Prostate gland (tissue), 2 donors: ENCODE measurements around the gene PTPRT. TPM values are rescaled to one million over a fixed set of nuclear protein-coding genes. Genes with fewer than 3 reads are reported as not detected.

Experiments used
- DNase-seq: peaks from one replicate; pipeline ENCODE4 v3.0.0-alpha.2; 2019; ENCODE audit warnings: low spot score
- H3K27ac ChIP-seq, 2 donors: fragments of 200-600 bp; sonication (generic); 2 replicates each; pipeline ENCODE4 v1.5.1; 2017 to 2019
- H3K27me3 ChIP-seq: fragments of 200-600 bp; sonication (generic); replicated peaks from 2 replicates; pipeline ENCODE4 v1.5.1; 2019; ENCODE audit not compliant: insufficient read depth
- H3K36me3 ChIP-seq, 2 donors: fragments of 200-600 bp; sonication (generic); 1 replicate in 1 of 2; 2 replicates in 1 of 2; pipeline versions ENCODE4 v1.5.1 to v1.8.1; 2017 to 2019
- H3K4me1 ChIP-seq: fragments of 200-600 bp; sonication (generic); replicated peaks from 2 replicates; pipeline ENCODE4 v1.5.1; 2019
- H3K4me3 ChIP-seq, 2 donors: fragments of 200-600 bp; sonication (generic); 2 replicates each; pipeline ENCODE4 v1.5.1; 2017 to 2019
- H3K9me3 ChIP-seq: fragments of 200-600 bp; sonication (generic); 2 replicates; pipeline ENCODE4 v1.5.1; 2017
- POLR2A ChIP-seq: fragments of 450-650 bp; IDR thresholded peaks from one replicate; pipeline ENCODE4 v1.6.1; 2016; ENCODE audit warnings: antibody characterized with exemption, mild to moderate bottlenecking
- POLR2AphosphoS5 ChIP-seq: sonication (generic); formaldehyde crosslinking; IDR thresholded peaks from one replicate; pipeline ENCODE4 v1.6.1; 2017; ENCODE audit warnings: antibody characterized with exemption
- WGBS: methylation state at CpG from one replicate; pipeline ENCODE4 v1.1.5; 2018; 5-methylcytosine and 5-hydroxymethylcytosine counted together
- intact Hi-C: fragments of 100-400 bp; cut with DNase I; formaldehyde crosslinking; loops from one replicate; pipeline ENCODE4 v1.14.2; 2022
- total RNA-seq, 2 donors: library from RNA; depleted of rRNA; stranded (reverse); fragments of >200 nt; gene quantifications; one replicate each; pipeline ENCODE4 v1.1.0, GENCODE V29; 2016
- TF ChIP-seq, protein P1 (sequence below), 4 experiments: fragments of 200-600 bp in 2 of 4; fragments of 450-650 bp in 2 of 4; sonication (generic) in 2 of 4; IDR thresholded peaks; 1 replicate in 3 of 4; 2 replicates in 1 of 4; pipeline ENCODE4 v1.5.1; 2016 to 2019; ENCODE audit warnings: antibody characterized with exemption in 4 of 4, mild to moderate bottlenecking in 2 of 4, moderate library complexity in 2 of 4

The PTPRT gene
- total RNA-seq = 1 to 10 TPM; 1.5 to 3.5 TPM

DNA sequence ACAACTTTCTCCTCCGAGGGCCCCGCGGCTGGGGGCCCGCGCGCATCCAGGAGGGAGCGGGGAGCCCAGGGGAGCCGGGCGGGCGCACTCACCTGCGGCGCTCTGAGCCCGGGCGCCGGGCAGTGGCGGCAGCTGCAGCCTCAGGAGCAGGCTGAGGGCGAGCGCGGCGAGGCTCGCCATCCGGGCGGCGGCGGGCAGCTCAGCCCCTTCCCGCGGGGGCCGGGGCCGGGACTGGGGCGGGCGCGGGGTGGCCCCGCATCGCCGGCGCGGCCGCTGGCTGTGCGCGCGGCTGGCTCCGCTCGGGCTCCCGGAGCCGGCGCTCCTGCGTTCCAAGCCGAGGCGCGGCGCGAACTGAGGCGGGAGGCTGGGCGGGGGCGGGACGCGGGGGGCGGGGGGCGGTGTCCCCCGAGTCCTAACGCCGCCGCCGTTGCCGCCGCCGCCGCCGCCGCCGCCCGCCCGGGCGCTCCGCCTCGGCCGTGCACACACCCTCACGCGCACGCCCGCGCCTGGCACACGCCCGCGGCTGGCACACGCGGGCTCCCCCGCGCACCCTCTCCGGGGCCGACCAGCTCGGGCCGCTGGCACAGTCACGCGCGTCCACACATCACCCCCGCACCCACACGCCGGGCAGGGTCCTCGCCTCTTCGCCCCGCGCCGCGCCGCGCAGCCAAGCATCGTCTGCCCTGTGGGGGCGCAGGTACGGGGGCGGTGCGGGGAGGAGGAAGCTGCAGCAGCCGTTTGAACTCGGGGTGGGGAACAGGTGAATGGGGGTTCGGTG, at the start of gene PTPRT:
Gene PTPRT, minus strand, starts transcription at position 353 of the 778 bp plus-strand sequence. Its CDS starts 173 bp downstream, at position 180.
- H3K4me3 ChIP-seq = no peak within 1 kb of the TSS
- no peak within 1 kb of the TSS for H3K27ac ChIP-seq
- no peaks in the 10 kb centered on the region for H3K36me3 ChIP-seq
- no peak for DNase-seq
- TF ChIP-seq POLR2A = no peak
- TF ChIP-seq, protein P1, sequence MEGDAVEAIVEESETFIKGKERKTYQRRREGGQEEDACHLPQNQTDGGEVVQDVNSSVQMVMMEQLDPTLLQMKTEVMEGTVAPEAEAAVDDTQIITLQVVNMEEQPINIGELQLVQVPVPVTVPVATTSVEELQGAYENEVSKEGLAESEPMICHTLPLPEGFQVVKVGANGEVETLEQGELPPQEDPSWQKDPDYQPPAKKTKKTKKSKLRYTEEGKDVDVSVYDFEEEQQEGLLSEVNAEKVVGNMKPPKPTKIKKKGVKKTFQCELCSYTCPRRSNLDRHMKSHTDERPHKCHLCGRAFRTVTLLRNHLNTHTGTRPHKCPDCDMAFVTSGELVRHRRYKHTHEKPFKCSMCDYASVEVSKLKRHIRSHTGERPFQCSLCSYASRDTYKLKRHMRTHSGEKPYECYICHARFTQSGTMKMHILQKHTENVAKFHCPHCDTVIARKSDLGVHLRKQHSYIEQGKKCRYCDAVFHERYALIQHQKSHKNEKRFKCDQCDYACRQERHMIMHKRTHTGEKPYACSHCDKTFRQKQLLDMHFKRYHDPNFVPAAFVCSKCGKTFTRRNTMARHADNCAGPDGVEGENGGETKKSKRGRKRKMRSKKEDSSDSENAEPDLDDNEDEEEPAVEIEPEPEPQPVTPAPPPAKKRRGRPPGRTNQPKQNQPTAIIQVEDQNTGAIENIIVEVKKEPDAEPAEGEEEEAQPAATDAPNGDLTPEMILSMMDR (IDR thresholded peaks at IDR 0.05) = no peak
- no peak for TF ChIP-seq POLR2AphosphoS5
- H3K4me1 ChIP-seq = no peaks in the 10 kb centered on the region
- H3K9me3 ChIP-seq = no peaks in the 10 kb centered on the region
- 1% methylated on average over 39 of the region's 115 CpGs for WGBS
- intact Hi-C loops = loop anchor here (5.0 kb wide), 2 partner anchors 987 to 1452 kb away; no protein-coding TSS in a partner anchor
- peaks cover 24% of the 10 kb centered on the region for H3K27me3 ChIP-seq

DNA sequence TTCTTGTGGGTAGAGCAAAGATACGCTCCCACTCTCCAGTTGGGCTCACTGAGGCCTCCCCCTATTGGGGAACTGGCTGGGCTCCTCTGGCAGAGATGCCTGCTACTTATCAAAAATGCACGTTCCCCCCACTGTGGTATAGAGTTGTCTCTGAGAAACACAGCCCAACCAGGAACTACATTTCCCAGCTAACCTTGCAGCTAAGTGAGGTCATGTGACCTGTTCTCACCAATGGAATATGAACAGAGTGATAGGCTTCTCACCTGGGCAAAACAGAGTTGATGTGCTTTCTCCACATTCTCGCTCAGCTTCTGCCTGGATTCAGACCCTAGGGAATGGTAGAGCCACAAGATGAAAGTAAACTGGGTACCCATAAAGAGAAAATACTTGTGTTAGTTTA, 49.1 kb upstream of the PTPRT start:
- WGBS = 74% methylated on average over 3 of the region's 3 CpGs
- intact Hi-C loops = no loop called here

DNA sequence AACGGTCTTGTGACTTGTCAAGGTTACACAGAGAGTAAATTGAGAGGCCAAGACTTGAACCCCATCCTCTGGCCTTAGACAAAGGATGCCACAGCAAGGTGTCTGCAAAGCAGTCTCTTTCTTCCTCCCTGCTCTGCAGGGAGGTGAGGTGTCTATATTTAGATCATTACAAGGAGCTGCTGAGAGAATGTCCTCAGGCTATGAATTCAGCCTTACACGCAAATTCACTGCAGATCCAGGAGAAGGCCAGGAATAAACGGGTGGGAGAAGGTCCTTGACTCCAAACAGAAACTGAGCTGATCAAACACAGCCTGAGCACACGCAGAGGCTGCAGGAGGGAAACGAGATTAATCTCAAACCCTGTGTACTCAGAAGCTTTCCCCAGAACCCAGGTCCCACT, 48.6 kb upstream of the PTPRT start:
- Histone ChIP-seq H3K27me3 (no peaks in the 10 kb centered on the region), H3K27ac (no peak overlapping the region), H3K4me3 (no peak overlapping the region), H3K4me1 (no peaks in the 10 kb centered on the region), H3K9me3 (no peaks in the 10 kb centered on the region), H3K36me3 (no peaks in the 10 kb centered on the region)
- WGBS = 36% methylated on average over 5 of the region's 5 CpGs
- TF ChIP-seq POLR2A (no peak), POLR2AphosphoS5 (no peak)
- TF ChIP-seq, protein P1 (IDR thresholded peaks at IDR 0.05) = no peak
- intact Hi-C loops = no loop called here
- DNase-seq = no peak

More for the DNA sequence above, 49.1 kb upstream of the PTPRT start:
- no peak for DNase-seq
- H3K4me3 ChIP-seq = no peak overlapping the region
- no peaks in the 10 kb centered on the region for H3K27me3 ChIP-seq
- H3K4me1 ChIP-seq = no peaks in the 10 kb centered on the region
- TF ChIP-seq, protein P1 (IDR thresholded peaks at IDR 0.05) = no peak
- TF ChIP-seq POLR2AphosphoS5 (no peak), POLR2A (no peak)
- no peaks in the 10 kb centered on the region for H3K9me3 ChIP-seq
- no peak overlapping the region for H3K27ac ChIP-seq
- no peaks in the 10 kb centered on the region for H3K36me3 ChIP-seq

DNA sequence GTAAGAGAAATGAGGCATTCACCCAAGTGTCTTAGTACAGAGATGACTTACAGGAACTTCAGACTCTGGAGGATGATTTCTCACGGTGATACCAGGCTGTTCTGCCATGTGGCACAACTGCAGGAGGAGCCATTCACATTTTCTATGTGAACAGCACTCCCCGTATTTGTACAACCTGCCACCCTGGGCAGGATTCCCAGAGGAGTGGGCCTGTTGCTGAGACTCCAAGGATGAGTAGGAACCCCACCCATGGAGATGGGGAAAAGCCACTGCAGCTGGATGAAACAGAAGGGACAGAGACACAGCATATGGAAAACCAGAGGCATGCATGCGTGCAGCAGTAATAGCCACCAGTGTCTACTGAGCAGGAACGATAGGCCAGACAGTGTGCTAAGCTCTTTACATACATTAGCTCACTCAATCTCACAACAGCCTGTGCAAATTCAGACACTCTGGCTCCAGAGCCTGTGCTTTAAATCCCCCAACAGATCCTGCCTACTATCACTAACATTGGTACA, 48.0 kb upstream of the PTPRT start:
- TF ChIP-seq POLR2A = no peak
- TF ChIP-seq, protein P1 (IDR thresholded peaks at IDR 0.05) = no peak
- no peak for TF ChIP-seq POLR2AphosphoS5
- H3K27me3 ChIP-seq = no peaks in the 10 kb centered on the region
- 71% methylated on average over 4 of the region's 4 CpGs for WGBS

DNA sequence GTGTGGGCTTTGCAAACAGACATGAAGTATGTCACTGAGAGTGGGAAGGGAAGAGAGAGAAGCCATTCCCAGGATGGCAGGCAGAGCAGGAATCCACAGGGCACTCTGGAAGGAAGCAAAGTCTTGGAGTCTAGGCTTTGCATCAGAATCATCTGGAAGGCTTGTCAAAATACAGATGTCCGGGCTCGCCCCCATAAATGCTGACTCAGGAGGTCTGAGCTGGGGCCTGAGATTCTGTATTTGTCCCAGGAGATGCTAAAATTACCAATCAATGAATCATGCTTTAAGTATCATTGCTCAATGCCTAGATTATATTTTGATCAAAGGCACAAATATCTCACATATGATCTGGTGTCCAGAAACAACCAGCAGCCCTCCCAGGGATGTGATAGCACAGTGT, 46.3 kb upstream of the PTPRT start:
- no peak for DNase-seq
- WGBS = 62% methylated on average over 2 of the region's 2 CpGs
- TF ChIP-seq, protein P1 (IDR thresholded peaks at IDR 0.05) = no peak
- no peak for TF ChIP-seq POLR2A
- no peak for TF ChIP-seq POLR2AphosphoS5
- H3K36me3 ChIP-seq = no peaks in the 10 kb centered on the region
- H3K4me3 ChIP-seq = no peak overlapping the region
- H3K27ac ChIP-seq = no peak overlapping the region
- no peaks in the 10 kb centered on the region for H3K27me3 ChIP-seq
- no peaks in the 10 kb centered on the region for H3K9me3 ChIP-seq
- H3K4me1 ChIP-seq = no peaks in the 10 kb centered on the region
- intact Hi-C loops = no loop called here

More for the DNA sequence above, 48.0 kb upstream of the PTPRT start:
- no peak for DNase-seq
- Histone ChIP-seq H3K4me3 (no peak overlapping the region), H3K4me1 (no peaks in the 10 kb centered on the region), H3K36me3 (no peaks in the 10 kb centered on the region), H3K9me3 (no peaks in the 10 kb centered on the region), H3K27ac (no peak overlapping the region)
- intact Hi-C loops = no loop called here
